Measurements from ENCODE around the gene FAM20B. TPM values are rescaled to one million over a fixed set of nuclear protein-coding genes. Genes with fewer than 3 reads are reported as not detected.

The FAM20B gene
- total and polyA plus RNA-seq, 2 of the 13 experiments (the other 11 are each of a cell fraction or from before 2014, with no cell fraction given): 13.8 to 26.9 TPM

GRCh38 chr1:179025975-179026812 lies 500 bp downstream of the FAM20B start (continued):
- TF ChIP-seq ZNF263 (CRISPR knock-in tag; IDR thresholded peaks at IDR 0.05): peak; percentile 26; the same call in 1 of the 2 replicates
- TF ChIP-seq ZBTB14 (CRISPR knock-in tag; IDR thresholded peaks at IDR 0.05): peak; percentile 39; the same call in 1 of the 2 replicates
- TF ChIP-seq FOXP4 (CRISPR knock-in tag; IDR thresholded peaks at IDR 0.05): no peak
- no peak for TF ChIP-seq TCF7 (IDR thresholded peaks at IDR 0.05; ENCODE audit: low read depth)
- TF ChIP-seq MAF1 (CRISPR knock-in tag; IDR thresholded peaks at IDR 0.05; ENCODE audit: borderline replicate concordance): 0 out of 2 replicates have a peak, but pooled peaks have one; percentile 33
- 0 out of 2 replicates have a peak, but pooled peaks have one; percentile 58 for TF ChIP-seq ZNF772 (CRISPR knock-in tag; IDR thresholded peaks at IDR 0.05)
- TF ChIP-seq THAP7 (CRISPR knock-in tag; IDR thresholded peaks at IDR 0.05): no peak
- no peak for TF ChIP-seq LCORL (IDR thresholded peaks at IDR 0.05)
- peak; percentile 55; the same call in 1 of the 2 replicates for TF ChIP-seq LCORL (CRISPR knock-in tag; IDR thresholded peaks at IDR 0.05)
- no peak for TF ChIP-seq FOXK2 (IDR thresholded peaks at IDR 0.05)
- peak; percentile 70; the same call in 1 of the 2 replicates for TF ChIP-seq LBX2 (CRISPR knock-in tag; IDR thresholded peaks at IDR 0.05; ENCODE audit: borderline replicate concordance)
- TF ChIP-seq ZNF556 (CRISPR knock-in tag; IDR thresholded peaks at IDR 0.05; ENCODE audit: borderline replicate concordance): peak; percentile 67; the same call in 1 of the 2 replicates
- TF ChIP-seq PRDM15 (CRISPR knock-in tag; IDR thresholded peaks at IDR 0.05): peak; percentile 96
- 0 out of 2 replicates have a peak, but pooled peaks have one; percentile 47 for TF ChIP-seq THAP9 (CRISPR knock-in tag; IDR thresholded peaks at IDR 0.05; ENCODE audit: borderline replicate concordance)
- TF ChIP-seq ZNF232 (CRISPR knock-in tag; IDR thresholded peaks at IDR 0.05; ENCODE audit: borderline replicate concordance): no peak
- TF ChIP-seq ZNF446 (CRISPR knock-in tag; IDR thresholded peaks at IDR 0.05): 0 out of 2 replicates have a peak, but pooled peaks have one; percentile 29
